GM23338 (cell line): ENCODE results near the gene CCDC127. TPM values are rescaled to one million over a fixed set of nuclear protein-coding genes. Genes with fewer than 3 reads are reported as not detected.

ENCODE experiments used
- ATAC-seq: fragments of 200-7000 bp; cut with Tn5 transposase; 3 replicates; pipeline ENCODE4 v1.9.1; 2020
- DNase-seq: peaks from one replicate; pipeline ENCODE4 v3.0.0-alpha.2; 2015; ENCODE audit warnings: low spot score
- H2AFZ ChIP-seq: fragments of 200-600 bp; sonication (generic); 2 replicates; pipeline ENCODE4 v1.8.0; 2016; ENCODE audit warnings: antibody characterized with exemption, mild to moderate bottlenecking, moderate library complexity
- H3F3A ChIP-seq: fragments of 200-600 bp; sonication (generic); replicated peaks from 2 replicates; pipeline ENCODE4 v1.8.0; 2017; ENCODE audit warnings: antibody characterized with exemption, mixed run types, low read depth
- H3K27ac ChIP-seq: fragments of 200-600 bp; sonication (generic); 2 replicates; pipeline ENCODE4 v1.6.1; 2016; ENCODE audit warnings: low read depth
- H3K27me3 ChIP-seq: fragments of 200-600 bp; sonication (generic); 2 replicates; pipeline ENCODE4 v1.8.0; 2016; ENCODE audit warnings: mild to moderate bottlenecking, mixed run types, moderate library complexity; ENCODE audit not compliant: insufficient read depth
- H3K36me3 ChIP-seq: fragments of 200-600 bp; sonication (generic); 2 replicates; pipeline ENCODE4 v1.8.0; 2016; ENCODE audit warnings: mild to moderate bottlenecking; ENCODE audit not compliant: insufficient read depth
- H3K4me1 ChIP-seq: fragments of 200-600 bp; sonication (generic); 2 replicates; pipeline ENCODE4 v1.8.0; 2016; ENCODE audit warnings: mild to moderate bottlenecking, moderate library complexity; ENCODE audit not compliant: insufficient read depth
- H3K4me2 ChIP-seq: fragments of 200-600 bp; sonication (generic); 2 replicates; pipeline ENCODE4 v1.7.1; 2017; ENCODE audit warnings: mixed run types
- H3K4me3 ChIP-seq: fragments of 200-600 bp; sonication (generic); 2 replicates; pipeline ENCODE4 v1.6.1; 2016; ENCODE audit warnings: mixed run types
- H3K79me2 ChIP-seq: fragments of 200-600 bp; sonication (generic); replicated peaks from 2 replicates; pipeline ENCODE4 v1.8.0; 2017; ENCODE audit warnings: mild to moderate bottlenecking; ENCODE audit not compliant: insufficient read depth
- H3K9me2 ChIP-seq: fragments of 200-600 bp; sonication (generic); 2 replicates; pipeline ENCODE4 v1.8.0; 2017; ENCODE audit not compliant: insufficient read depth
- H4K20me1 ChIP-seq: fragments of 200-600 bp; sonication (generic); replicated peaks from 2 replicates; pipeline ENCODE4 v1.8.0; 2017; ENCODE audit warnings: mild to moderate bottlenecking; ENCODE audit not compliant: insufficient read depth
- H3K27ac Mint-ChIP-seq: 2 replicates; pipeline ENCODE4 v1.8.0; 2020; ENCODE audit warnings: inconsistent platforms, mild to moderate bottlenecking, moderate library complexity, mixed read lengths
- H3K27me3 Mint-ChIP-seq: 3 replicates; pipeline ENCODE4 v1.8.0; 2022; ENCODE audit warnings: low read depth, mild to moderate bottlenecking, moderate library complexity, mixed read lengths, inconsistent platforms; ENCODE audit not compliant: insufficient read depth, poor library complexity
- H3K36me3 Mint-ChIP-seq: 3 replicates; pipeline ENCODE4 v1.8.0; 2021; ENCODE audit warnings: low read depth, mild to moderate bottlenecking, inconsistent platforms, moderate library complexity, mixed read lengths
- H3K4me1 Mint-ChIP-seq: 3 replicates; pipeline ENCODE4 v1.8.0; 2020; ENCODE audit warnings: mild to moderate bottlenecking, inconsistent platforms, mixed read lengths
- H3K4me3 Mint-ChIP-seq: 3 replicates; pipeline ENCODE4 v1.8.0; 2021; ENCODE audit warnings: moderate library complexity, mild to moderate bottlenecking, inconsistent platforms, mixed read lengths
- H3K9me3 Mint-ChIP-seq: 3 replicates; pipeline ENCODE4 v1.8.0; 2020; ENCODE audit warnings: moderate library complexity, mild to moderate bottlenecking, inconsistent platforms, mixed read lengths
- EZH2phosphoT487 ChIP-seq: fragments of 200-600 bp; sonication (generic); IDR thresholded peaks from one replicate; pipeline ENCODE4 v1.8.1; 2018; ENCODE audit warnings: antibody characterized with exemption; ENCODE audit not compliant: unreplicated experiment
- JUNB ChIP-seq: IDR thresholded peaks from one replicate; pipeline ENCODE4 v1.6.1; 2016; ENCODE audit warnings: antibody characterized with exemption; ENCODE audit not compliant: unreplicated experiment
- POLR2AphosphoS5 ChIP-seq: IDR thresholded peaks from 2 replicates; pipeline ENCODE4 v1.6.1; 2016; ENCODE audit warnings: antibody characterized with exemption, low read depth
- STAT1 ChIP-seq: IDR thresholded peaks from one replicate; pipeline ENCODE4 v1.6.1; 2016; ENCODE audit warnings: antibody characterized with exemption; ENCODE audit not compliant: unreplicated experiment
- ZNF114 ChIP-seq: fragments of 250-450 bp; sonication (Bioruptor Pico); IDR thresholded peaks from 2 replicates; pipeline ENCODE4 v1.5.0; 2020; ENCODE audit warnings: mild to moderate bottlenecking, moderate library complexity
- ZNF331 ChIP-seq: fragments of 250-450 bp; sonication (Bioruptor Pico); IDR thresholded peaks from 2 replicates; pipeline ENCODE4 v1.5.0; 2020; ENCODE audit warnings: low read depth, mild to moderate bottlenecking, moderate library complexity
- polyA plus RNA-seq: library from polyadenylated mRNA; unstranded; fragments of >200 nt; fragmentation: Nextera tagmentation; extraction: Ambion mirVana; gene quantifications from 2 replicates; pipeline ENCODE4 v1.2.1, GENCODE V29; 2016
- total RNA-seq: library from RNA; depleted of rRNA; stranded (reverse); fragments of >200 nt; shearing (Covaris generic); gene quantifications from 2 replicates; pipeline ENCODE4 v1.2.3, GENCODE V29; 2014
- TF ChIP-seq, protein P1 (sequence below): IDR thresholded peaks from one replicate; pipeline ENCODE4 v1.6.1; 2018; ENCODE audit warnings: antibody characterized with exemption; ENCODE audit not compliant: unreplicated experiment
- TF ChIP-seq, protein P2 (sequence below): IDR thresholded peaks from 2 replicates; pipeline ENCODE4 v1.6.1; 2016; ENCODE audit warnings: antibody characterized with exemption

CCDC127 gene
- total and polyA plus RNA-seq, 2 experiments from 2014 or later = 6.0 to 7.2 TPM

- TF ChIP-seq, protein P1, sequence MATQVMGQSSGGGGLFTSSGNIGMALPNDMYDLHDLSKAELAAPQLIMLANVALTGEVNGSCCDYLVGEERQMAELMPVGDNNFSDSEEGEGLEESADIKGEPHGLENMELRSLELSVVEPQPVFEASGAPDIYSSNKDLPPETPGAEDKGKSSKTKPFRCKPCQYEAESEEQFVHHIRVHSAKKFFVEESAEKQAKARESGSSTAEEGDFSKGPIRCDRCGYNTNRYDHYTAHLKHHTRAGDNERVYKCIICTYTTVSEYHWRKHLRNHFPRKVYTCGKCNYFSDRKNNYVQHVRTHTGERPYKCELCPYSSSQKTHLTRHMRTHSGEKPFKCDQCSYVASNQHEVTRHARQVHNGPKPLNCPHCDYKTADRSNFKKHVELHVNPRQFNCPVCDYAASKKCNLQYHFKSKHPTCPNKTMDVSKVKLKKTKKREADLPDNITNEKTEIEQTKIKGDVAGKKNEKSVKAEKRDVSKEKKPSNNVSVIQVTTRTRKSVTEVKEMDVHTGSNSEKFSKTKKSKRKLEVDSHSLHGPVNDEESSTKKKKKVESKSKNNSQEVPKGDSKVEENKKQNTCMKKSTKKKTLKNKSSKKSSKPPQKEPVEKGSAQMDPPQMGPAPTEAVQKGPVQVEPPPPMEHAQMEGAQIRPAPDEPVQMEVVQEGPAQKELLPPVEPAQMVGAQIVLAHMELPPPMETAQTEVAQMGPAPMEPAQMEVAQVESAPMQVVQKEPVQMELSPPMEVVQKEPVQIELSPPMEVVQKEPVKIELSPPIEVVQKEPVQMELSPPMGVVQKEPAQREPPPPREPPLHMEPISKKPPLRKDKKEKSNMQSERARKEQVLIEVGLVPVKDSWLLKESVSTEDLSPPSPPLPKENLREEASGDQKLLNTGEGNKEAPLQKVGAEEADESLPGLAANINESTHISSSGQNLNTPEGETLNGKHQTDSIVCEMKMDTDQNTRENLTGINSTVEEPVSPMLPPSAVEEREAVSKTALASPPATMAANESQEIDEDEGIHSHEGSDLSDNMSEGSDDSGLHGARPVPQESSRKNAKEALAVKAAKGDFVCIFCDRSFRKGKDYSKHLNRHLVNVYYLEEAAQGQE = no peak
- TF ChIP-seq POLR2AphosphoS5 = no peak
- no peak for TF ChIP-seq STAT1
- no peak for TF ChIP-seq ZNF331 (CRISPR knock-in tag)
- TF ChIP-seq ZNF114 (CRISPR knock-in tag) = no peak
- no peak for TF ChIP-seq EZH2phosphoT487
Observed at GRCh38 chr5:200985-201384, 17.0 kb downstream of the CCDC127 start (continued).

- H3K9me2 ChIP-seq = no peaks in the 10 kb centered on the region
- DNase-seq (no peak), ATAC-seq (peak; percentile 68)
- H3K4me3 ChIP-seq = no peak overlapping the region
- TF ChIP-seq JUNB (no peak), STAT1 (no peak), ZNF331 (CRISPR knock-in tag) (no peak), ZNF114 (CRISPR knock-in tag) (no peak)
- TF ChIP-seq, protein P2, sequence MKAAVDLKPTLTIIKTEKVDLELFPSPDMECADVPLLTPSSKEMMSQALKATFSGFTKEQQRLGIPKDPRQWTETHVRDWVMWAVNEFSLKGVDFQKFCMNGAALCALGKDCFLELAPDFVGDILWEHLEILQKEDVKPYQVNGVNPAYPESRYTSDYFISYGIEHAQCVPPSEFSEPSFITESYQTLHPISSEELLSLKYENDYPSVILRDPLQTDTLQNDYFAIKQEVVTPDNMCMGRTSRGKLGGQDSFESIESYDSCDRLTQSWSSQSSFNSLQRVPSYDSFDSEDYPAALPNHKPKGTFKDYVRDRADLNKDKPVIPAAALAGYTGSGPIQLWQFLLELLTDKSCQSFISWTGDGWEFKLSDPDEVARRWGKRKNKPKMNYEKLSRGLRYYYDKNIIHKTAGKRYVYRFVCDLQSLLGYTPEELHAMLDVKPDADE = no peak
- peaks cover 23% of the 10 kb centered on the region for H3K36me3 Mint-ChIP-seq
- H2AFZ ChIP-seq = no peak overlapping the region
- H3K27me3 Mint-ChIP-seq = peaks cover 13% of the 10 kb centered on the region
- no peak overlapping the region for H3K27ac Mint-ChIP-seq
- H3K79me2 ChIP-seq = peaks cover 6% of the 10 kb centered on the region; the same call in 1 of the 2 replicates
- peaks cover 3% of the 10 kb centered on the region; the same call in 1 of the 2 replicates for H3F3A ChIP-seq
- H3K4me1 Mint-ChIP-seq = peaks cover 19% of the 10 kb centered on the region
- H4K20me1 ChIP-seq = peaks cover 7% of the 10 kb centered on the region
- no peaks in the 10 kb centered on the region for H3K27me3 ChIP-seq
- no peak overlapping the region for H3K27ac ChIP-seq
- H3K9me3 Mint-ChIP-seq = no peaks in the 10 kb centered on the region
- H3K4me2 ChIP-seq = no peak overlapping the region
- H3K36me3 ChIP-seq = no peaks in the 10 kb centered on the region
- H3K4me3 Mint-ChIP-seq = no peak overlapping the region; the same call in 2 of the 3 replicates
- H3K4me1 ChIP-seq = no peaks in the 10 kb centered on the region; the same call in 1 of the 2 replicates
Observed at GRCh38 chr5:199950-200645, 17.9 kb downstream of the CCDC127 start.
